ENCODE data around the gene MLF2. TPM values are rescaled to one million over a fixed set of nuclear protein-coding genes. Genes with fewer than 3 reads are reported as not detected.
"Not testable (repeated sequence)": the region's sequence is repeated elsewhere in the genome, so short reads cannot be mapped to it uniquely, and the experiment has no call there.

MLF2 gene
- total RNA-seq, 1 donor from 2014 or later: 116 TPM

GRCh38 chr12:6742080-6742479, 10.9 kb downstream of the MLF2 start:
- intact Hi-C loops (cut with micrococcal nuclease): not testable (repeated sequence)

GRCh38 chr12:6736754-6737153, 16.2 kb downstream of the MLF2 start:
- intact Hi-C loops (cut with micrococcal nuclease): no loop called here

- intact Hi-C loops (cut with micrococcal nuclease): loop anchor here (1.0 kb wide), 2 partner anchors 44 to 90 kb away; no protein-coding TSS in a partner anchor
Observed at GRCh38 chr12:6735448-6736191, 17.3 kb downstream of the MLF2 start.

- intact Hi-C loops (cut with micrococcal nuclease): loop anchor here (1.0 kb wide), 2 partner anchors 45 to 91 kb away; no protein-coding TSS in a partner anchor
Observed at GRCh38 chr12:6734506-6735387, 18.2 kb downstream of the MLF2 start.

- intact Hi-C loops (cut with micrococcal nuclease): no loop called here
Observed at GRCh38 chr12:6730169-6730568, 22.8 kb downstream of the MLF2 start.

- intact Hi-C loops (cut with micrococcal nuclease): no loop called here
Observed at GRCh38 chr12:6729186-6729585, 23.8 kb downstream of the MLF2 start.

- intact Hi-C loops (cut with micrococcal nuclease): no loop called here
Observed at GRCh38 chr12:6725350-6725749, 27.6 kb downstream of the MLF2 start.

- intact Hi-C loops (cut with micrococcal nuclease): loop anchor here (1.0 kb wide), 16 partner anchors 21 to 465 kb away; partner anchors contain the start of genes CHD4, IFFO1, ING4 and LPCAT3
Observed at GRCh38 chr12:6724409-6724797, 28.5 kb downstream of the MLF2 start.

GRCh38 chr12:6723607-6724408, 29.1 kb downstream of the MLF2 start, which contains the start of gene COPS7A:
Gene COPS7A (plus strand): TSS chr12:6724046. CDS start chr12:6724657, 611 bp downstream.
- intact Hi-C loops (cut with micrococcal nuclease): loop anchor here (1.0 kb wide), 17 partner anchors 21 to 465 kb away; partner anchors contain the start of genes CHD4, IFFO1, ING4 and LPCAT3

GRCh38 chr12:6722863-6723262, 30.1 kb downstream of the MLF2 start:
- intact Hi-C loops (cut with micrococcal nuclease): loop anchor here (1.0 kb wide), 1 partner anchor 23 kb away; the partner anchor contains the start of gene PIANP

- intact Hi-C loops (cut with micrococcal nuclease): no loop called here
Observed at GRCh38 chr12:6716874-6717437, 36.0 kb downstream of the MLF2 start.

GRCh38 chr12:6716031-6716873, 36.7 kb downstream of the MLF2 start:
- intact Hi-C loops (cut with micrococcal nuclease): not testable (repeated sequence)

- intact Hi-C loops (cut with micrococcal nuclease): no loop called here
Observed at GRCh38 chr12:6708960-6709394, 44.0 kb downstream of the MLF2 start.

- intact Hi-C loops (cut with micrococcal nuclease): not testable (repeated sequence)
Observed at GRCh38 chr12:6708351-6708750, 44.6 kb downstream of the MLF2 start.

- intact Hi-C loops (cut with micrococcal nuclease): no loop called here
Observed at GRCh38 chr12:6703631-6704030, 49.3 kb downstream of the MLF2 start.

GRCh38 chr12:6701078-6701768, 51.7 kb downstream of the MLF2 start:
- intact Hi-C loops (cut with micrococcal nuclease): no loop called here

- intact Hi-C loops (cut with micrococcal nuclease): loop anchor here (1.0 kb wide), 1 partner anchor 23 kb away; no protein-coding TSS in a partner anchor
Observed at GRCh38 chr12:6700646-6701051, 52.3 kb downstream of the MLF2 start, which contains the start of gene PIANP. Gene PIANP (minus strand): TSS chr12:6700815. CDS start chr12:6698061, 2,754 bp downstream.

GRCh38 chr12:6699989-6700645, 52.8 kb downstream of the MLF2 start:
- intact Hi-C loops (cut with micrococcal nuclease): loop anchor here (1.0 kb wide), 1 partner anchor 23 kb away; no protein-coding TSS in a partner anchor
